Keratinocyte (primary cell): ENCODE measurements around the gene KAT8.

Experiments
- EZH2 ChIP-seq: IDR thresholded peaks from one replicate; pipeline ENCODE4 v1.6.1; 2012; ENCODE audit warnings: inconsistent platforms, mild to moderate bottlenecking, low read length, moderate library complexity
- TF ChIP-seq, protein P1 (sequence below), 3 experiments: IDR thresholded peaks in 1 of 3; conservative IDR thresholded peaks in 1 of 3; optimal IDR thresholded peaks in 1 of 3; 2 replicates in 2 of 3; 3 replicates in 1 of 3; pipeline versions ENCODE3 to v1.5.1; 2011; ENCODE audit warnings: low read length in 3 of 3, mild to moderate bottlenecking in 3 of 3, moderate library complexity in 2 of 3, control low read depth in 1 of 3, inconsistent platforms in 1 of 3; ENCODE audit not compliant: insufficient read depth in 2 of 3; ENCODE audit errors: extremely low read depth in 1 of 3

DNA sequence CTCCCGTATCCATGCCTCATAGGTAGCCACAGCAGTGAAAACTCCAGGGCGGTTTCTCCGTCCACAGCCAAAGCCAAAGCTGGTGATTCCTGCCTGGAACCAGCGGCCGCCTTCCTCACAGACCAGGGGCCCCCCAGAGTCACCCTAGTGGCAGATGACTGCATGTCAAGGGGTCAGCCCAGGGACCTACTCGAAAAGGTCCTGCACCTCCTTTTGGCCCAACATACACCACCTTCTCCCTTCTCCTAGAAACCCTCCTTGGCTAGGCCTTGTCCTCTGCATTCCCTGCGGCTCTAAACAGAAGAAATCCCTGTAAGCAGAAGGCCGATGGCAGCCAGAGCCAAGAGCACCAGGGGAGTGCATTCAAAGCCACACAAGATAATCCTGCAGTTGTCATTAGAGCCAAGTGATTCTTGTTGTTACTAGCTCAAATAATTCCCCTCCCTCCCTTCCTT, 26.3 kb downstream of the KAT8 start:
- TF ChIP-seq, protein P1, sequence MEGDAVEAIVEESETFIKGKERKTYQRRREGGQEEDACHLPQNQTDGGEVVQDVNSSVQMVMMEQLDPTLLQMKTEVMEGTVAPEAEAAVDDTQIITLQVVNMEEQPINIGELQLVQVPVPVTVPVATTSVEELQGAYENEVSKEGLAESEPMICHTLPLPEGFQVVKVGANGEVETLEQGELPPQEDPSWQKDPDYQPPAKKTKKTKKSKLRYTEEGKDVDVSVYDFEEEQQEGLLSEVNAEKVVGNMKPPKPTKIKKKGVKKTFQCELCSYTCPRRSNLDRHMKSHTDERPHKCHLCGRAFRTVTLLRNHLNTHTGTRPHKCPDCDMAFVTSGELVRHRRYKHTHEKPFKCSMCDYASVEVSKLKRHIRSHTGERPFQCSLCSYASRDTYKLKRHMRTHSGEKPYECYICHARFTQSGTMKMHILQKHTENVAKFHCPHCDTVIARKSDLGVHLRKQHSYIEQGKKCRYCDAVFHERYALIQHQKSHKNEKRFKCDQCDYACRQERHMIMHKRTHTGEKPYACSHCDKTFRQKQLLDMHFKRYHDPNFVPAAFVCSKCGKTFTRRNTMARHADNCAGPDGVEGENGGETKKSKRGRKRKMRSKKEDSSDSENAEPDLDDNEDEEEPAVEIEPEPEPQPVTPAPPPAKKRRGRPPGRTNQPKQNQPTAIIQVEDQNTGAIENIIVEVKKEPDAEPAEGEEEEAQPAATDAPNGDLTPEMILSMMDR (optimal IDR thresholded peaks at IDR 0.05 in 1 of 3, IDR thresholded peaks at IDR 0.05 in 1 of 3, conservative IDR thresholded peaks at IDR 0.05 in 1 of 3; ENCODE audit: extremely low read depth in 1 of 3, insufficient read depth in 2 of 3, low read length in 3 of 3): no peak
- TF ChIP-seq EZH2: no peak
